GM04503 (cell line): Measurements from ENCODE around the gene THSD4.

Experiments
- DNase-seq: peaks from one replicate; pipeline ENCODE4 v3.0.0-alpha.2; 2012; ENCODE audit warnings: low read depth

THSD4 gene

DNA sequence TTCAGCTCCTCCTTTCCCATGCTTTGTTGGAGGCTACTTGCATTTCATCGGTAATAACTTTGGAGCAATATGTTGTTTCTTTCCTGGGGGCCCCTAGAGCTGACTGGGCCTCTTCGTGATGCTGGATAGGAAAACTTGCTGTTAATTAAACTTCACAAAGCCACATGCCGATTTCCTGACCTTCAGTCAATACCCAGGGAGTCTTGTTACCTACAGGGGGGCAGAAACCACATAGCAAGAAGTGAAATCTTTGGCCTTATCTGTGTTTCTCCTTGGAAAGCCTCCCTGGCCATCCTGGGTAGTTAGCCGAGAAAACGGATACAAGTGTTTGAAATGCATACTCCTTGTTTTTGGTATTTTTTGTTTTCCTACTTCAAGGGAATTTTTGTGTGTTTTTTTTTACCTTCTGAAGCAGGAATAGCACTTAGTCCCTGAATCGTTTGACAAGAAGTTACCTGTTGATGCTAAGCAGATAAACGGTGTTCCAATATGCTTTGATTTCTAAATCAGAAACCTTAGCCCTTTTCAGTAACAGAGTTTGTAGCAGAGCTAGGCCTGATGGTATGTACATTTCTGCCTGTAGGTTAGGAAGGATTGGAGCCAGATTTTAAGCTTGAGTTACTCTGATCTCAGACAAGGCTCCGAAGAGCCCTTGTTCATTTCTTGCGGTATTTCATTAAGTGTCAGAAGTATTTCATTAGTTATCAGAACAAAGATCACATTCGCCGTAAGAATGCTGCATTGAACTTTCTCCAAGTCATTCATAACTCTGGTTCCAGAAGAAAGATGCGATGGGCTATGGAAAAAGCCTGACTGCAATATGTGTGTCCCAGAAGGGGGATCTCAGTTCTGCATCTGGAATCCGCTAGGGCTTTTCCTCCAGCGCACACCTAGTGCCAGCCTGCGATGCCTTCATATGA, 111.5 kb downstream of the THSD4 start:
- DNase-seq = no peak

DNA sequence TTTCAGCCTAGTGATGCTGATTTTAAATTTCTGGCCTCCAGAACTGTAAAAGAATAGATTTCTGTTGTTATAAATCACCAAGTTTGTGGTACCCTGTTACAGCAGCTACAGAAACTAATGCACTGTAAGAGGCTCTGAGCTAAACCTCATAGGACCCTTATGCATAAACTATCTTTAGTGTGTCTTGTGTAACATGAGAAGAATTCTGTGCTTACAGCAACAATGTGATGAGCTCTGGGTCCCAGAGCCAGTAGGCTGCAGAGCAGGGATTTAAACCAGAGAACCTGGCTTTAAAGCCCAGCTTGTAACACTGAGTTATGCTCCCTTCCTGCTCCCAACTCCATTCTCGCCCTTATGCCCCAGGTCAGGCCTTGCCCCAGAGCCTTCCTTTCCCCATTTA, 113.1 kb downstream of the THSD4 start:
- no peak for DNase-seq

DNA sequence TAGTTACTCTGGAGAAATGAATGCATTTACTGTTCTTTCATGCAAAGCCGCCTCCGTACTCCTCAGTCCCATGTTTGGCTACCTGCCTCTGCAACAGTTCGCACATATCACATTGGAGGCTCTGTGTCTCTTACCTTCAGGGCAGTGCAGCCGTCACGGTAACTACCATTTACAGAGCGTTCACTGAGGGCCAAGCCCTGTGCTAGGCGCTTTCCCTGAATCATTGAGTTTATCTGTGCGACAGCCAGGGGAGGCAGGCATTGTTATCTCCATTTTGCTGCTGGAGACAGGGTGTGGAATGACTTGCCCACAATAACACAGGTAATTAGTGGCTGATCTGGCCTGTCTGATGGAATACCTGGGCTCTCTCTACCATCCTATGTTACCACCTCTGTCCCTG, 115.0 kb downstream of the THSD4 start:
- DNase-seq = no peak

DNA sequence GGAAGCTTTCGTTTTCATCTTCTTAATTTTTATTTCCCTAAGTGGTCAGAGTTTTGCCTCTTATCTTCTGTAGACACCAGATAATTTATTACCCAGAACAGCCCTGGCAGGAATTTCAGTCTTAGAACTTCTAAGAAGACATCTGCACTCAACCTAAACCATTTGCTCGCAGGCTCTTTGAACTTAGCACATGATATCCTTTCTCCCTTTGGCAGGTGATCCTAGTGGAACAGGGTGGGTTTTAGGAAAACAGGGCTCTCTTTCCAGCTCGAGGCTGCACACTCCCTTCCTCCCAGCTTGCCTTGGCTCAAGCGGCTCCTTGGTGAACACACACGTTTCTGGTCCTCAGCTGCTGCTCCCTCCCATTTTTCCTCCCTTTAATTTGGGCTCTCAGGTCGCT, 116.5 kb downstream of the THSD4 start:
- no peak for DNase-seq

DNA sequence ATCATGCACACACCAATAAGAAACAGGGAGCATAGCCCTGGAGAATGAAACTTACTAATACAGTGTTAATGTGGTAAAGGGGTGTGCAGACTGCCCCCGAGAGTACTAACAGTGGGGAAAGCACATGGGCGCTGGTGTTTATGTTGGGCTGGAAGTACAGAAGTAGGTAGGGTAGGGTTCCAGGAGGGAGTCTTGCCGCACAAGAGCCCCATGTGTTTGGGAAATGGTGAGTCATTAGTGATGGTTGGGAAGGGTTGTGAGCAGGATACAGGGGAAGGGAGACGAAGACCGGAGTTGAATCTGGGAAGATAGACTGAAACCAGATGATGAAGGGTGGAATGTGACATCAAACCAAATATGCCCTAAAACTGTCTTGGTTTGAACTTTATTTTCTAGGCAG, 117.1 kb downstream of the THSD4 start:
- DNase-seq = no peak

DNA sequence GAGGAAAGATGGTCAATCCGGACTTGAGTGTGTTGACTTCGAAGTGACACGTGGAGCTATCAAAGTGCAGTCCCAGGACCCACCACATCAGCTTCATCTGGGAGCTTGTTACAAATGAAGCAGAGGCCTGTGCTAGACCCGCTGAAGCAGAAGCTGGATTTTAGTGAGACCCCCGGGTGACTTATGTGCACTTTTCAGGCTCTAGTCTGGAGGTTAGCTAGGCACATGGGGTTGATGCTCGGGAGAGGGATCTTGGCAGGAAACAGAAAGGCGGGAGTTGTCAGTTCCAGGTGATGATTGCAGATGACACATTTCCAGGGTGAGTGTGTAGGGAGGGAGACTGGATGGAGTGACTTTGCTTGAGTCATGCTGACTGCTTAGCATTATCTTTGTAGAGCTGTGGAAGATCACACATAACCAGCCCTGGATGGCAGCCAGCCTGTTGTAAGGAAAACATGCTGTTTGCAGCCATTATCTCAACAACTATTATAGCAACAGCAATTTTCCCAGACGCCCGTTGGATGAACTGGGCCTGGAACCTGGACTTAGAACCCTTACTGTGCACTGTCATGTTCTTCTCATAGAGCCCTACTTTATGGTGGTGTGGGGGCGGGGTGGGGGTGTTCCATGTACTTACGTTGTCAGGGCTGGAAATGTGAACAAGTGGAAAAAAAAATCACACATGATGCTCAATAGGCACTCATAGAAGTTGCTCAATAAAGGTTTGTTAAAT, 122.4 kb downstream of the THSD4 start:
- peak; percentile 89 for DNase-seq

DNA sequence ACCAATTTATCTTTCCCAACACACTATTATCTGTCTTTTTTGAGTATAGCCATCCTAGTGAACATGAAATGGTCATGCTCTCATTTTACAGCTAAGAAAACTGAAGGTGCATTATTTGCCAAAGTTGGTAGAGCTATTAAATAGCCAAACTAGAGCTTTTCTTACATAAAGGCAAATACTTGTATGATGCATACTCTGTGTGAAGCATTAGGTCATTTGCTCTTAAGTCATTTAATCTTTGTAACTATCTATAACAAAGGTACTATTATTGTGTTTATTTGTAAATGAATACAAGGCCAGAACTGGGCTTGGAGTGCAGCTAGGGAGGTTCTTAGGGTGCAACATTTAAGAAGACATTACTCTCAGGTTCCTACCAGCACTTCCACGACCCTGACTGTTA, 123.7 kb downstream of the THSD4 start:
- DNase-seq = no peak

DNA sequence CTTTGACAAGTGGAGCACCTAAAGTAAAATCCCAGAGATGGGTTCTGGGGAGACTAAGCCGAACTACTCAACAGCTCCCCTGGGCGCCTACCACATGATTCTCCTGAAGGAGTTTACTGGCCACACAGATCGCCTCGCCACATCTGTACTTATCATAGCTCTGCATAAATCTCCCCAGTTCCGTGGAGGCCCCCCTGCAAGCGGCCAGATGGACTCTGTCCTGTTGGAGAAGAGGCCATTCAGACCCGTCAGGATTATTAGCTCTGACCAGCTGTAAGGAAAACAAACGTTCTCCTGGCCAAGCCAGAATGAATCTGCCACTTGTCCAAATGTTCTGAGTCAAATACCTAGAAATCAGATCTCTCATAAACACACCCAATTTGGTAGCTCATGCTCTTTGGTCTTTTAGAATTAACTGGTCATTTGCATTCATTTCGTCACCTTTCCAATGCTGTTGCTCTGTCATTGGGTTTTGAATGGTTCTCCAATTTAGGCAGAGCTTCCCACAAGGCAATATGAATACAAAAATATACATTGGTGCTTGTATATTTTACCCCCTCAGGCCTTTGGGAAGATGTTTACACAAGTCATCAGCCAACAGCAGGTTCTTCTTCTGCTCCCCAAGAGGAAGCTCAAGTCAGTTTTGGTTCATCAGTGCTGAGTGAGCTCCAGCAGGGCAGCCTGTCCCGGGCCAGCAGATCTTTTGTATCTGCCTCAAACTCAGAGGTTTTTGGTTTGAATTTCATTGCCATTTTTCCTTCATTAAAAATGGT, 124.5 kb downstream of the THSD4 start:
- DNase-seq = no peak

DNA sequence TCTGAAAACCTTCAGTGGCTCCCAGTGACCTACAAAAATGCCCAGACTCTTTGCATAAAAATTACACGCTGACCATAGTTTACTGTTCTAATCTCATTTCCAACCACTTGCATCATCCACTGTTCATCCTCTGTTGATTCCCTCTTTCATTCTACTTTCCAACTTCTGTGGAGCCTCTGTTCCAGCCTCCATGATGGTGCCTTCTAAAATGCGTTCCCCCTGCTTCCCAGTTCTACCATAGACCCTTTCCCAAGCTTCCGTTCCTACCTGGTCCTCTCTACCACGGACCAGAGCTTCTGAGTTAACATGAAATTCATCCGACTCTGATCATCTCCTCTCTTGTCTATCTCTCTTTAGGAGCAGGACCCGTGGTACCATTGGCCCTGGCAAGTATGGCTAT, 127.0 kb downstream of the THSD4 start:
- no peak for DNase-seq

DNA sequence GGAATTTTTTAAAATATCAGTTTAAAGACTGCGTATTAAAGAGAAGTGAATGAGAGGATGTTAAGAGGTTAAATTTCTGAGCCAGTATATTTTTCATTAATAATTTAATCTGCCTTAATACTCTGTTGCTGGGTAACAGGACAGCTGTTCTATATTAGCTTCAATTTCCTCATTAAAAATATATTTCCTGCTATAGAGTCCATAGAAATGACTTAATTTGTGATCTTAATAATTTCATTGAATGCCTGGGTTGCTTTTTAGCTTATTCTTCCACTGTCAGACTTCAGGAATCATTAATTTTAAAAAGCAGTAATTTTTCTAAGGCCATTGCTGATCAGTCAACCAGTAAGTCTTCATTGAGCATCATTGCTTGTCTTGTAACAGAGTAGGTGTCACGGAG, 129.0 kb downstream of the THSD4 start:
- no peak for DNase-seq

DNA sequence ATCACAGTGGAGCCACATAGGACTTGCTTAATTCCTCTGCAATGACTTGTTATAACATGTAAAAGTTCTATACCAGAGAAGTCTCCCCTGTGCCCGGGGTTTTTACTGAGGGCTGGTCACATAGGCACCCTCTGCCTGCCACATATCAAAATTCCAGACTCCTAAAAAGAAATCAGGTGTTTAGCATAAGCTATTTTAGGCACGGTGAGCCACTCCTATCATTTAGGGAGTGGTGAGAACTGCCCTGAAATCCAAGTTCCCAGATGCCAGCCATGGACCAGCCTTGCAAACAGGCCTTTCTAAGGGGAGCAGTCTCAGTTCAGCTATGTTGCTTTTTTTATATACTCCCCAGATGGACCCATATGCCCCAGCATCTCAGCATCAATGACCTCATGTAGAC, 130.3 kb downstream of the THSD4 start:
- no peak for DNase-seq

DNA sequence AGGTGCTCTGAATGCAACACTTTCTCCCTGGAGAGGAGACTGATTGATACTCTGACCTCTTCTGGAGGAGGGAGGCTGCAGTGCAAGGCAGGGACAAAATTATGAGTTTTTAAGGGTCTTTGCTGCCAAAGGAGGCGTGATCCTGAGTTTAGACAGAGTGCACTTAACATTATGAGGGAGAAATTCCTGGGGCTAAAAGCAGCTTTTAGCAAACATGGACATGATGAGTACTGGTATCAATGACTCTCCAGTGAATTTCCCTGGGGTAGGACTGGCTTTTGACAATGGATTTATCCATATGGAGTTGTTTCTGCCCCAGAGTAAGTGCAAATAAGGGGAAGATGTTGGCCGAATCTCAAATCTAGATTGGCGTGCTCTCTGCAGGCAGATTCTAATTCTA, 133.1 kb downstream of the THSD4 start:
- DNase-seq = no peak

DNA sequence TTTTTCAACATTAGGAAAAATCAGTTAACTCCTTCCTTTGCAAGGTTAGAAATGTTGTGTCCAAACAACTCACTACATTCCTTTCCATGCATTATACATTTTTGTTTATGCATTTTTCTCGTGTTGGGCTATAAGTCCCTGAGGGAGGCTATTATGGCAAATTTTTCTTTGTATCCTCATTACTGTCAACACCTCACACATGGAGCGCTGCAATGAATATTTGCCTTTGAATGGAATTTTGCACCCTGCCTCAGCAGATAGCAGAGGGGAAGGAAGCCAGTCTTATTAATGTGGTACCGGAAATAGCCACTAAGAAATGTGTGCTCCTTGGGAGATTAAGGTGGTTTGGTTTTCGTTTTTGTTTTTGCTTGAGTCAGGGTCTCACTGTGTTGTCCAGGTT, 134.7 kb downstream of the THSD4 start:
- no peak for DNase-seq

DNA sequence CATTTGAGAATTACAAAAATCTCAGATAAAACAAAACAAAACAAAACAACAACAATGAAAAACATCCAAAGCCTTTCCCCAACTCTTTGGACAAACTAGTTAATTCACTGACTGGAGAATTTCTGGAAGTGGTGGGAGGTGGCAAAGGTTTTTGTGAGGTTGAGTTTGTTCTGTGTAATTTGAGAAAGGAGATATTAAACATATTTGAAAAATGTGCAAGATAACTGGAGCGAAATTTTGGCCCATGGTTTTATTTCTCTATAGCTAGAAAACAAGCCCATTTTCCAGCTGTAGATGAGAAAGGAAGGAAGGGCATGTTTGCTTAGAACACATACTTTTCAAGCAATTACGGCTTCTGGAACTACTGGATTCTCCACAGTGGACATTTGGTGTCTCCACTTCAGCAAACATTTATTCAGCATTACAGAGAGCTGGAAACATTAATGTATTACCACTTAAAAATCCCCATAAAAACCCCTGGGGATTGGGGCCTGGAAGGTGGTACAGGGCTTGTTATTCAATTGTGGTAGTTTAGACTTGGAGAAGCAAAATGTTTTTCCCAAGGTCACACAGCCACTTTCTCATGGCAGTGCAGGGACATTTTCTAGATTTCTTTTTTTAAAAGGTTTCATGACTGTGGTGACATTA, 135.8 kb downstream of the THSD4 start:
- DNase-seq = no peak

DNA sequence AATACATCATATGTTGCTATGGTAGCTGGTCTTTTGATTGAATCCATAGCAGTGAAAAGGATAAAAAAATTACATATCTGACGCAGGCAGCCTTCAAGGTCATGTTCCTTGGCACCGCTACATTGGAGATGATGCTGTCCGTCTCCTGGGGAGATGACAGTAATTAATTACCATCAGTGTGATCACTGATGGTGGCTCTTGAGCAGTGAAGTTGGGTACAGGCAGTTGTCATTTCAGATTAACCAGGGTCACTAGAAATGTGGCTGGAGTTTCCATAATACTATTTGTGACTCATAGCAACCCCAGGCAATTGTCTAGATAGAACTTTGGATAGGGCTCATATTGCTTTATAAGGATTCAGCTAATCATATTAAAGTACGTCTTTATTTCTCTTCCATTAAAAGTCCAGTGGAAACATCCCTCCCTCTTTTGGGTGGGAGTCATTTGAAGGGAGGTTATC, 136.3 kb downstream of the THSD4 start:
- DNase-seq = no peak

DNA sequence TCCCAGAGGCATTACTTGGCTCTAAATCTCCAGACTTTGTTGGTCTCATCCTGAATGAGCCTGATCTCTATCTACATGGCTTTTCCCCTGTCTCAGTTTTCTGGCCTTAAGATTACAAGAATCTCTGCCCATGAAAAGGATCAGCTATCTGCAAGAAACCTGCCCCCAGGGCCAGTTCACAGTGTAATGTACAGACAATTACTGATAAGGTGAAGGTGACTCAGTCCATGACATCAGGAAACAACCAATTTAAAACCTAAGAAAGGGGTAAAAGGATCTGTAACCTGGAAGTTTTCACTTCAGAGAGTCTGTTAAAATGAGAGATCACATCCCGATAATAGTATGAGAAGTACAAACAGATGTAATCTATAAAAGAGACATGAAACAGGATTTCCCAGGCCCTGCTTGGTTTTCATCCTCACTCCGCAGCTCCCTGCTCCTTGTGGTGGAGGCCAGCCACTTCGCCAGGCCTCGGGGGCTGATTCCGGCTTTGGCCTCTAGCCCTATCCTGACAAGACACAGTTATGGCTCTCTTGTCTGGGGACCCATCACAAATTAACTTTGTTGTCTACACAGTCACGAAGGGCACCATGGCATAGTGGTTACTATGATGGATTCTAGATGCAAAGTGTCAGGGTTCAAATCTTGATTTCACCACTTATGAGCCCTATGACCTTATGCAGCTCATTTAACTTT, 136.9 kb downstream of the THSD4 start:
- DNase-seq = no peak

DNA sequence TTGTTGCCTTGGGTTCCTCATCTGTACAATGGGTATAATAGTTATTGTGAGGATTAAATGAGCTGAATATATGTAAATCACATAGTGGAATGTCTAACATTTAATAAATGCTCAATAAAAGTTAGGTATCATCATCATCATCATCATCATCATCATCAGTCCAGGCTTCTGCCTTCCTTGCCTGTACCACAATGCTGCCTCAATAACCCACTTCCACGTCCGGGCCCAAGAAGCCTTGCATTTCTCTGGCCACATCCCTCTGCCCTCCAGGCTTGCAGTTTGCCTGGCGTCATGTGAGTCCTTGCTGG, 137.4 kb downstream of the THSD4 start:
- DNase-seq = no peak

DNA sequence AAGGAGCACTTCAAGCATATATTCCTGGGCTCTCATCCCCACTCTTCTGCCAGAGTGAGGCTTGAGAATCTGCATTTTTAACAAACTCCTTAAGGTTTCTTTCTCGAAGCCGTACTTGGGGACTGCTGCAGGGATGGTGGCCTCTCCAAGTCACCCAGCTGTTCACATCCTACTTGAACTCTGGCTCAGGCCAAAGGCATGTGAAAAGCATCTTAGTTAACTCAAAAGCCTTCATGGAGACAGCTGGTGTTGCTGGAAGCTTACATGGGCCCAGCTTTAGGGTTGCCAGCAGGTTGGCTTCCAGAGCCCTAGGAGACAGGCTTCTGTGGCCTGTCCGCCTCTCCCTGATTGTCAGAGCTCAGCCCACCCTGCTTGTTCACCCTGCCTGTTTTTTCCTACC, 139.2 kb downstream of the THSD4 start:
- DNase-seq = no peak

DNA sequence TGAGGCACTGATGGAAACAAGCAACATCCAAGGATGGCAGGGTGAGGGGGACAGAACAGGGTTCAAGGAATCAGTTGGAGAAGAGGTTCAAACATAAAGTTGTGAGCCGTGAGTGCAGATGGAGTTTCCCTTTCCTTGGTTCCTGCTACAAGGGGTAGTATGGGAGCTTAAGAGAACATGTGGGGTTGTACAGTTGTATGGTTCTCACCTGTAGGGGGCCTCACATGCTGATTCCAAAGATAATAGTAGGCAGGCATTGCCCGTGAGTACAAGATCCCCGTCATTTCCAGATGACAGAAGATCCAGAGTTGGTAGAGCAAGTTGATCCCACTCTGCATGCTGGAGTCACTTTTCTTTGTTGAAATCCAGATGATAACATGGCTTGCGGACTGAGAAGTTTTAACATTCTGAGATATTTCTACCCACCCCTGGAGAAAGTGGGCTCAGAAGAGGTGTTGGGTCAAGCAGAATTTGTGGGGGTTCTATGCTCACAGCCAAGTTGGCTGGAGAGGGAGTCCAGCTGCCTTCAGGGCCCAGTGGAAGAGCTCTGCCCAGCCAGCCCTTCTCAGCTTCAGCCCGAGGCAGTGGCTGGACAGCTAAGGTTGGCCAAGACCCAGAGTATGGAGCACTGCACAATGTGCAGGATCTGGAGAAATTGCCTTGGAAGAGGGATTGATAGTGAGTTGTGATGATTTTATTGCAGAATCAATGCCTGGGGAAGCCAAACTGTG, 141.8 kb downstream of the THSD4 start:
- no peak for DNase-seq

DNA sequence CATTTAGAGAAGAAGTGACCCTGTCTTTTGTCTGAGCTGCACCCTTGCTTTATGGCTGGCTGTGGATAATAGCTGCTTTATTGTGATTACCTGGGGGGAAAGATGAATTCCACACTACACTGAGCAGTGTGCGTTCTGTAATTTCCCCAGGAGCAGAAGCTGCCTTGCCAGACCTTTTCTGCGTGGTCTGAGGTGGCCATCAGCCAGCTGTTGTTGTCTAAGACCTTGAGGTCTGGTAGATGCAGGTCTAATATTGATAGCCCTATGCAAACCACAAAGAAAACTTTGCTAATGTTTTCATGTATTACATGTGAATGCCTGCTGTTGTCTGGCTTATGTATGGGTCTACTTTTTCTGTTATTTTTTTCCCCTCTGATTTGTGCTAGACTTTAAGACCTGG, 144.6 kb downstream of the THSD4 start:
- DNase-seq = no peak

DNA sequence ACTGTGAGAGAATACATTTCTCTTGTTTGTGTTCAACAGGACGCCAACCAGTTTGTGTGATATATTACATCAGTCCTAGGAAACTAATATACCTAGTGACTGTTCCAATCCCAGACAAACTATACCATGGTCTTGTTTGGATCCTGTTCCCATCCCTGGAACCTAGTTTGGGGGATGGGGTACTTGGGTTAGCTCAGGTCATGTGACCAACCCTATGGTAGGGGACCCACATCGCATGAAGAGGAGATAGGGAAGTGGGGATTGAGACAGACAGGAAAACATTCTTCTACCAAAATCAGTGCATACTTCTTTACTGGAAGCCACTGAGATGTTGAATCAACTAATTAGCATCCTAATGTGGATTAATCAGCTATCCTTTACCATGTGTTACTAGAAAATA, 146.1 kb downstream of the THSD4 start:
- DNase-seq = no peak
